Muscle of arm (tissue), 12 donors: ENCODE measurements around the gene PFN1. TPM values are rescaled to one million over a fixed set of nuclear protein-coding genes. Genes with fewer than 3 reads are reported as not detected.

Source experiments
- DNase-seq: peaks from one replicate; pipeline ENCODE4 v3.0.0-alpha.2; 2013
- polyA plus RNA-seq, 12 donors: library from polyadenylated mRNA; unstranded; fragments of 120-200 nt; gene quantifications; one replicate each; pipeline ENCODE4 v1.2.1, GENCODE V29; 2013; ENCODE audit not compliant: insufficient read length in 12 of 12

The PFN1 gene
- polyA plus RNA-seq, 12 donors = 260 to 767 (median 354) TPM; not detected in 1

GRCh38 chr17:4947411-4948165, 742 bp downstream of the PFN1 start:
- DNase-seq = peak; percentile 63

- no peak for DNase-seq
These were observed 1.3 kb downstream of the PFN1 start for GRCh38 chr17:4947010-4947410.

GRCh38 chr17:4946312-4946976, 1.9 kb downstream of the PFN1 start:
- DNase-seq = no peak

- no peak for DNase-seq
These were observed 2.4 kb downstream of the PFN1 start for GRCh38 chr17:4945944-4946280.

- no peak for DNase-seq
These were observed 3.0 kb downstream of the PFN1 start for GRCh38 chr17:4945176-4945943.

- DNase-seq = no peak
These were observed 3.7 kb downstream of the PFN1 start for GRCh38 chr17:4944554-4945175.

GRCh38 chr17:4944163-4944553, 4.2 kb downstream of the PFN1 start:
- DNase-seq = no peak

GRCh38 chr17:4942760-4943508, 5.4 kb downstream of the PFN1 start:
- no peak for DNase-seq

GRCh38 chr17:4941319-4941610, 7.1 kb downstream of the PFN1 start:
- DNase-seq = no peak

GRCh38 chr17:4940555-4941318, 7.6 kb downstream of the PFN1 start:
- DNase-seq = no peak

GRCh38 chr17:4939796-4940554, 8.4 kb downstream of the PFN1 start, which contains the start of the genes RNF167 and SLC25A11:
Gene RNF167 (plus strand): TSS chr17:4940268. CDS start chr17:4940910, 642 bp downstream.
Gene SLC25A11 (minus strand): TSS chr17:4940046. CDS start chr17:4939910, 136 bp downstream.
- peak; percentile 100 for DNase-seq

- DNase-seq = no peak
These were observed 8.9 kb downstream of the PFN1 start for GRCh38 chr17:4939546-4939795.

- DNase-seq = no peak
These were observed 9.4 kb downstream of the PFN1 start for GRCh38 chr17:4938688-4939545.

GRCh38 chr17:4938069-4938491, 10.2 kb downstream of the PFN1 start:
- no peak for DNase-seq

- DNase-seq = no peak
These were observed 10.8 kb downstream of the PFN1 start for GRCh38 chr17:4937553-4937952.

GRCh38 chr17:4936436-4936835, 11.9 kb downstream of the PFN1 start:
- DNase-seq = no peak

GRCh38 chr17:4935650-4936049, 12.7 kb downstream of the PFN1 start:
- DNase-seq = no peak

- no peak for DNase-seq
These were observed 14.0 kb downstream of the PFN1 start for GRCh38 chr17:4934173-4934979.
